CD4-positive, alpha-beta T cell treated with Interleukin-6 for 4 hours (primary cell): Measurements from ENCODE around the gene JCAD.

Source experiments
- DNase-seq: peaks from one replicate; pipeline ENCODE4 v3.0.0-alpha.2; 2020; ENCODE audit warnings: mixed read lengths

The JCAD gene

DNA sequence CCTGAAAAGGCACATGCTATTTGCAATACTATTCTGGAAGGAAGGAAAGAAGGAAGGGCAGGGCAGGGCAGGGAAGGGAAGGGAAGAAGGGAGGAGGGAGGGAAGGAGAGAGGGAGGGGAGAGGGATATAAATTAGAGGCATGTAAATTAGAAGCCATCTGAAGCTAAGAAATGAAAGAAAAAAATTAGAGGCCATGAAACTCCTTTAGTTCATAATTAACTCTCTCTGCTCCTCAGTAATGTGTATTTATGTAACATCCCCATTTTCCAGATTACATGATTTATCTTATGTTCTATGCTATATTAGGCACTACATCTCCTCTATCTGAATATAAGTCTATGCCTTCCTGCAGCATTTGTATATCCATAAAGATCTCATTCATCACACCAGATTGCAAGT is 12.7 kb upstream of the JCAD start:
- DNase-seq = no peak

DNA sequence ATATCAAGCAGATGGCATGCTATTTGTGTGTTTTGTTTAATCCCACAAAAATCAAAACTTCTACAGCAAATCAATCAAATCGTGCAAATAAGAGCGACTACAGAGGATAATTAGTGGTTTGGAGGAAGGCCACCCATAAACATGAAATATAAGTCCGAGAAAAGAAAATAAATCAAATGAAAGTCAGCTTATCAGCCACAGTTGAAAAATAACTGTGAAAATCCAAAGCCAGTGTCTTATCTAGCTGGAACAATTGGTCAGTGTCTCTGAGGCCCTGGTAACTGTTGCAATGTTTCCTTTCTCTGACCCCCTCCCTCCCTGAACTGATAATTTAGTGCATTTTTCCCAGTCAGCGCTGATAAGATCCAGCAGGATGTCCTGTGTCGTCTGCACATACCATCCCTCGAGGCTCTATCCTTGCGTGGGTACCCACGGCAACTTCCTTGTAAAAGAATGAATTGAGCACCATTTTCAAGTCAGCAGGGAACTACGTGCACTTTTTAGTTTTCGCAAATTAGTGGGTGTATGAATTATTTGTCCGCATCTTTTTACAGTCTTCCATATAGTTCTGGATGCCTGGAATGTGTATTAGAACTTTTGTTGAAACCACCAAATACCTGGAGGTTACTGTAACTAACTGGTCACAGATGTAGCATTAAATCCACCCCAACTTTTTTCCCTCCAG is 10.8 kb upstream of the JCAD start:
- no peak for DNase-seq

- no peak for DNase-seq
Measured at GRCh38 chr10:30068492-30069223, 9.3 kb upstream of the JCAD start.

DNA sequence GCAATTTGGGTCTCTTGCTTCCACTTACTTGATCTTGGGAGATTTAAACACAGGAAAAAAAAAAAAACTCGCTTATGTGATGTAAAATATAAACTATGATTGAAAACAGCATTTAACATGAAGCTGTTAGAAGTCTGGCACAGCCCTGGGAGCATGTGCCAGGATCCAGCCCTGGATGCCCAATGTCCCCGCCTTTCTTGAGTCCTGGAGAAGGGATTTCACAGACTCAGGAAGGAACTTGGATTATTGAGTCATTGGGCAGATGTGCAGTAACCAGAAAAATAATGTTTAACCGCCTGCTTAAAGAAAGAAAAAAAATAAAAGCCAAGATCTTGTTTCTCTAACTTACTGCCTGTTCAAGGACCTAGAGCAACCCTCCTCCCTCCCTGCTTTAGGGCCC is 3.7 kb upstream of the JCAD start:
- DNase-seq = no peak

DNA sequence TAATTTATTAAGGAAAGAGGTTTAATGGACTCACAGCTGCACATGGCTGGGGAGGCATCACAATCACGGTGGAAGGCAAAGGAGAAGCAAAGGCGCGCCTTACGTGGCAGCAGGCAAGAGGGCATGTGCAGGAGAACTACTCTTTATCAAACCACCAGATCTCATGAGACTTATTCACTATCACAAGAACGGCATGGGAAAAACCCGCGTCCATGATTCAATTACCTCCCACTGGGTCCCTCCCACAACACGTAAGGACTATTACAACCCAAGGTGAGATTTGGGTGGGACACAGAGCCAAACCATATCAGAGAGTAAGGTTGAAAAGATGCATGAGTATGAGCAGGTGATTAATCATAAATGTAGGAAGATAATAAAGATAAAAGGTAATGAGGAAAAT is 3.2 kb upstream of the JCAD start:
- DNase-seq = no peak

DNA sequence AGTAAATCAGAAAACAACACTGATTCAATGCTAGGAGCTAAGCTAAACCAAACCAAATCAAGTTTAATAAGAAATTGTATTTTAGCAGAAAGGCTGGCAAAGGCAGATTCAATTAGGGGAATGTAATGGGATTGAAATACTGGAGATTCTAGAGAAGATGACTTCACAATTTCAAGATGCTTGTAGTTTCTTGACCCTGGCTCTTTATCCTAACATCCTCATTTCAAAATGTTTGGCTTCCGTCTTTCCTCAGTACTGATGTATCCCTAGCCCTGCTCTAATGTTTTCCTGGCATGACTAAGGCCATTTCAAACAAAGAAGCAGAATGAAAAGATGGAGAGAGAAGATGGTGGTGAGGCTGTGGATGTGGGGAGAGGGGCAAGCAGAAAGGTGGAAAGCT is 2.7 kb upstream of the JCAD start:
- no peak for DNase-seq

DNA sequence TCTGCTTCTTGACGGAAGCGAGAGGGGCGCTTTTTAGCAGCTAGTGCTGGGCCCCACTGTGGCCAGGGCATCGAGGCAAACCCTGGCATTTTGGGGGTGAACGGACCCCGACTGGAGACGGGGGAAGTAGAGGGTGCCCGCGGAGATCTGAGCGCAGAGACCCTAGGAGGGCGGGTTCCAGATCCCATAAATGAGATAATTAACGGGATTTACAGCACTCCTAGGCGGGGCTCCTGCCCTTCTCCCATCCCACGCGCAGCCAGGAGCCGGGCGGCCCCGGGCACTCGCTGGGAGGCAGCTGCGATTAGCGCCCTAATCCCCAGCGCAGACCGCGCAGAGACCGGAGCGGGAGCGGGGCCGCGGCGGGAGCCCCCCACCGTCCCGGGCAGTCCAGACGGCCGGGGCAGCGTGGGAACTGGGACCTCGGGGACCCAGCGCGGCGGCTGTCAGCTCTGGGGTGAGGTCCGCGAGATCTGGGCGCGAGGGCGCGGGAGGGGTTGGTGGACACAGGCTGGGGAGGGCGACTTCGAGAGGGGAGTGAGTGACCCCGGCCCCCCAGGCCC is 735 bp downstream of the JCAD start:
- DNase-seq = no peak

DNA sequence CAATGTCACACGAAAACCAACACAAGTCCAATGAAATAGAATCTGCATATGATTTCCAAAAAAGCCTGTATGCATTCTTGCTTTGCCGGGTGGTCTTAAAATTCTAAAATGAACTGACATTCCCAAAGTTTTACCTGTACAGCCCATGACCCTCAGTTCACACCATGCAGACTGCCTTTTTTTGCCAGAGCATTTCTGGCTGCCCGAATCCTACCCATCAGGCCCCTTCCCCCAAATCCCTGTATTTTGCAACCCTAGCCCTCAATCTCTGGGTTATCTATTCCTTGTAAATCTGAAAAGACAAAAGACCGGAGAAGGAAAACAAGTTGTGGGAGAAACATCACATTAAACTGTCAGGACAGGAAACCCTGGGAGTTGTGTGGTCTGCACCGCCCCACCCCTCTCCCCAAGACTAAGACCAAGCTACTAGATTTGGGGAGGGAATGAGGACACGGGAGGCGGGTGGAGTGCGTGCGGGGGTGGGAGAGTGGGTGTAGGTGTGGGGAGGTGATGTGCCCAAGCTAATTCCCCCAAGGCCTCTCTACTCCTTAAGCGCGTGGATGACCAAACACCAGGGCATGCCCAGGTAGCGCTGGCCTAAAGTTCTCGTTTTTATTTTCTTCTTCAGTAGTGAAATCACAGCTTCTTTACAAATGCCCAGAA is 1.4 kb downstream of the JCAD start:
- DNase-seq = no peak

- DNase-seq = no peak
Measured at GRCh38 chr10:30057421-30057841, 2.0 kb downstream of the JCAD start.

- DNase-seq = no peak
Measured at GRCh38 chr10:30056767-30057355, 2.5 kb downstream of the JCAD start.

GRCh38 chr10:30056281-30056680 is 3.1 kb downstream of the JCAD start:
- DNase-seq = no peak

- DNase-seq = no peak
Measured at GRCh38 chr10:30055226-30055662, 4.1 kb downstream of the JCAD start.

DNA sequence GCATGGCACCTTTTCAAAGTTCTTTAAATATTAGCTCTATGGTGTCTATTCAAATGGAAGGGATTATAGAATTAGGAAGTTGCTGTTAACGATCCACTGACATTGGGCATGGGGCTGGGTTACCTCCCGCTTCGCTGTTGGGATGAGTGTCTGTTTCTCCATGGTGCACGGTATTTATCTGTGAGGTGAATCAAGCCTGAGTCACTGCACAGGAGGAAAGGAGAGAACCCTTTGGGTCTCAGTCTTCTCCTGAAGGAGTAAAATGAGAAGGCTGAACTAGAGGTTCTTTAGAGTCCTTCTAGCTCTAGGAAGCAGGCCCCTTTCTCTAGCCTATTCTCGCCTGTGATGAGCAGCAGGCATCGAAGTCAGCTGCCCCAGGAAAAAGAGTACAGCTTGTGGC is 7.3 kb downstream of the JCAD start:
- no peak for DNase-seq

DNA sequence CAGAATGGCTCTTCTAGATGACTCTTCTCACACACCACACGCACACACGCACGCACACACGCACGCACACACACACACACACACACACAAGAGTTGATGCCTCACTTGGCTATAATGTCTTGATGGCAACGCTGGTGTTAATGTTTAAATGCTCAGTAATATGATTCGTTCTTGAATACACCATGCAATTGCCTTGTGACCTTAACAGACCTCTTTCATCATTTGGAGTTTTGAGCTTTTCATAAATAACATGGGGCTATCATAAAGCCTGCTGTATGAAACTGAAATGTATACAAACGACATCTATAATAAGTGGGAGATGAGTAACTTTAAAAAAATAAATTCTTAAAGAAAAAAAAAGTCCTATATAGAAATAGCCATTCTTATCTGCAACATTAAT is 8.2 kb downstream of the JCAD start:
- DNase-seq = no peak

- DNase-seq = no peak
Measured at GRCh38 chr10:30050411-30050810, 9.0 kb downstream of the JCAD start.

- DNase-seq = peak; percentile 14
Measured at GRCh38 chr10:30048768-30049517, 10.4 kb downstream of the JCAD start.

- DNase-seq = peak; percentile 28
Measured at GRCh38 chr10:30047924-30048531, 11.4 kb downstream of the JCAD start.

DNA sequence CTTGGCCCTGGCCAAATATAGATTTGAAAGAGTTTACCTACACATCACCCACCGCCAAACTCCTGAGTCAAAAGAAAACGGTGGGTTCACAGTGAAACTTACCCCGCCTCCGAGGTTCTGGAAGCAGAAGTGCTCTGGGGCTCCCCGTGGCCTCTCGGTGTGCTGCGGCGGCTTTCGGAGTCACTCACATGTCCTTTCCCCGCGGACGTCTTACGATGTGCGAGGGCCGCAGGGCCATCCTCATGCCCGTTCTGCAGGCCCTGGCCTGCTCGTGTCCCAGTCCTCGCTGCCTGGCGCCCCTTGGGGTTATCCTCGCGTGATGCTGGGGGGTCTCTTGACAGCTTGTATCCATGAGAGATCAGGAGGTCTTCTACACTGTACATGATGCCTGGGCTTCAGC is 12.0 kb downstream of the JCAD start:
- DNase-seq = no peak

DNA sequence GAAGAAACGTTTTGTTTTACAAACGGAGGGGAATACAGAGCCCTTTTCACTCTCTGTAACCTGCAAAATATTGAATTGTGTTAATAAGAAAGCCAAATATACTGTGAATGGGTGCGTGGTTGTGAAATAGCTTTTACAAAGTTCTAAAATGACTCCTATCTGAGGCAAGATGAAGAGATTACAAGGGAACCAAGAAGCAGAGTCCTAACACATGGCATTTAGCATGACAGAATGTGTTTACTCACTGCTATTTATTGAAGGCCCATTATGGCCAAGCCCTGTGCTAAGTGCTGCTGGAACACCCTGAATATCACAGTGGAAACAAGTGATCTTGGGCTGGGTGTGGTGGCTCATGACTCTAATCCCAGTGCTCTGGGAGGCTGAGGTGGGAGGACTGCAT is 12.9 kb downstream of the JCAD start:
- DNase-seq = no peak

- no peak for DNase-seq
Measured at GRCh38 chr10:30045961-30046360, 13.4 kb downstream of the JCAD start.

GRCh38 chr10:30043476-30044270 is 15.7 kb downstream of the JCAD start:
- no peak for DNase-seq
